ENCODE measurements around the gene GRIK3.

DNA sequence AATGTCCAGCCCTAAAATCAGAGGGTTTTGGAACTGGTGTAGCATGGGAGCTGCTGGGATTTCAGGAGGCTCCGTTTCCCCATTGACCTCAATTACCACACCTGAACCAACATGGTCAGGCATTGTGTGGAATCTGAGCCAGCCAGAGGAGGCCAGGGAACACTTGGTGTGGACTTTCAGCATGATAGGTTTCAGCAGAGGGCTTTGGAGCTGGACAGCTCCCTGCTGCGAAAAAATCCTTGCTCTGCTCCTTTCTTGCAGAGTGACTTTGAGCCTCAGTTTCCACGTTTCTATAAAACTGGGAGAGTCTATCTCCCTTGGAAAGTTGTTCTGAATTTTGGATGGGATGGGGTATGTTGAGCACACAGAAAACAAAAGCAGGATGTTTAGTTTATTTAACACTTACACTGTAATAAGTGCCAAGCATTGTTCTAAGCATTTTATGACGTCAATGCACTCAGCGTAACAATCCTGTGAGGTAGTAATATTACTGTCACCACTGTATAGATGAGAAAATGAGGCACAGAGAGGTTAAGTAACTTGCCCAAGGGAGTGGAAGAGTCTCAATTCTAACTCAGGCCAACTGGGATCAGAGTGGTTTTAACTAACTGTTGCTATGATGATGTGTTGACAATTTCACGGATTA is 168.0 kb downstream of the GRIK3 start:
- TF ChIP-seq, protein P1, sequence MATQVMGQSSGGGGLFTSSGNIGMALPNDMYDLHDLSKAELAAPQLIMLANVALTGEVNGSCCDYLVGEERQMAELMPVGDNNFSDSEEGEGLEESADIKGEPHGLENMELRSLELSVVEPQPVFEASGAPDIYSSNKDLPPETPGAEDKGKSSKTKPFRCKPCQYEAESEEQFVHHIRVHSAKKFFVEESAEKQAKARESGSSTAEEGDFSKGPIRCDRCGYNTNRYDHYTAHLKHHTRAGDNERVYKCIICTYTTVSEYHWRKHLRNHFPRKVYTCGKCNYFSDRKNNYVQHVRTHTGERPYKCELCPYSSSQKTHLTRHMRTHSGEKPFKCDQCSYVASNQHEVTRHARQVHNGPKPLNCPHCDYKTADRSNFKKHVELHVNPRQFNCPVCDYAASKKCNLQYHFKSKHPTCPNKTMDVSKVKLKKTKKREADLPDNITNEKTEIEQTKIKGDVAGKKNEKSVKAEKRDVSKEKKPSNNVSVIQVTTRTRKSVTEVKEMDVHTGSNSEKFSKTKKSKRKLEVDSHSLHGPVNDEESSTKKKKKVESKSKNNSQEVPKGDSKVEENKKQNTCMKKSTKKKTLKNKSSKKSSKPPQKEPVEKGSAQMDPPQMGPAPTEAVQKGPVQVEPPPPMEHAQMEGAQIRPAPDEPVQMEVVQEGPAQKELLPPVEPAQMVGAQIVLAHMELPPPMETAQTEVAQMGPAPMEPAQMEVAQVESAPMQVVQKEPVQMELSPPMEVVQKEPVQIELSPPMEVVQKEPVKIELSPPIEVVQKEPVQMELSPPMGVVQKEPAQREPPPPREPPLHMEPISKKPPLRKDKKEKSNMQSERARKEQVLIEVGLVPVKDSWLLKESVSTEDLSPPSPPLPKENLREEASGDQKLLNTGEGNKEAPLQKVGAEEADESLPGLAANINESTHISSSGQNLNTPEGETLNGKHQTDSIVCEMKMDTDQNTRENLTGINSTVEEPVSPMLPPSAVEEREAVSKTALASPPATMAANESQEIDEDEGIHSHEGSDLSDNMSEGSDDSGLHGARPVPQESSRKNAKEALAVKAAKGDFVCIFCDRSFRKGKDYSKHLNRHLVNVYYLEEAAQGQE (IDR thresholded peaks at IDR 0.05; ENCODE audit: low read depth), result peak; percentile 66
- TF ChIP-seq EP300 (IDR thresholded peaks at IDR 0.05; ENCODE audit: borderline replicate concordance) (no peak), TAF1 (IDR thresholded peaks at IDR 0.05; ENCODE audit: low read depth) (no peak), TEAD4 (IDR thresholded peaks at IDR 0.05) (no peak), RAD21 (IDR thresholded peaks at IDR 0.05; ENCODE audit: low read depth) (no peak), CEBPB (IDR thresholded peaks at IDR 0.05) (no peak)
- TF ChIP-seq, protein P2, sequence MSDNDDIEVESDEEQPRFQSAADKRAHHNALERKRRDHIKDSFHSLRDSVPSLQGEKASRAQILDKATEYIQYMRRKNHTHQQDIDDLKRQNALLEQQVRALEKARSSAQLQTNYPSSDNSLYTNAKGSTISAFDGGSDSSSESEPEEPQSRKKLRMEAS (IDR thresholded peaks at IDR 0.05), result no peak
